Measurements from ENCODE around the gene NTRK1.

The NTRK1 gene

GRCh38 chr1:156839426-156840109 lies 21.1 kb upstream of the NTRK1 start:
- no peak for DNase-seq
- H3K27me3 ChIP-seq = peaks cover 0 to 92% of the 10 kb centered on the region in 2 donors
- H3K9me3 ChIP-seq = no peaks in the 10 kb centered on the region
- no peaks in the 10 kb centered on the region for H3K36me3 ChIP-seq
- no peak for TF ChIP-seq CTCF (IDR thresholded peaks at IDR 0.05)
- H3K4me3 ChIP-seq = no peak overlapping the region
- intact Hi-C loops (cut with DNase I; ENCODE audit: low total_unique reads) = loop anchor here (5.0 kb wide), 2 partner anchors 43 to 83 kb away; partner anchors contain the start of gene LRRC71
- H3K27ac ChIP-seq = no peak overlapping the region
- peaks cover 0 to under 1% (median 0%) of the 10 kb centered on the region in 4 donors for H3K4me1 ChIP-seq

GRCh38 chr1:156840186-156840897 lies 20.3 kb upstream of the NTRK1 start:
- Histone ChIP-seq H3K4me3 (no peak overlapping the region), H3K4me1 (peaks cover 0 to 8% (median 7%) of the 10 kb centered on the region in 4 donors), H3K36me3 (no peaks in the 10 kb centered on the region), H3K27me3 (peaks cover 0 to 92% of the 10 kb centered on the region in 2 donors), H3K27ac (no peak overlapping the region), H3K9me3 (no peaks in the 10 kb centered on the region)
- no peak for DNase-seq
- no peak for TF ChIP-seq CTCF (IDR thresholded peaks at IDR 0.05)
- intact Hi-C loops (cut with DNase I; ENCODE audit: low total_unique reads) = loop anchor here (5.0 kb wide), 2 partner anchors 42 to 82 kb away; partner anchors contain the start of gene LRRC71

GRCh38 chr1:156840898-156841279 lies 19.8 kb upstream of the NTRK1 start:
- peaks cover 0 to 96% of the 10 kb centered on the region in 2 donors for H3K27me3 ChIP-seq
- H3K4me3 ChIP-seq = no peak overlapping the region
- H3K36me3 ChIP-seq = no peaks in the 10 kb centered on the region
- no peak for DNase-seq
- H3K4me1 ChIP-seq = peaks cover 0 to 10% (median 9%) of the 10 kb centered on the region in 4 donors
- intact Hi-C loops (cut with DNase I; ENCODE audit: low total_unique reads) = loop anchor here (5.0 kb wide), 2 partner anchors 41 to 81 kb away; partner anchors contain the start of gene LRRC71
- TF ChIP-seq CTCF (IDR thresholded peaks at IDR 0.05) = no peak
- no peak overlapping the region for H3K27ac ChIP-seq
- H3K9me3 ChIP-seq = no peaks in the 10 kb centered on the region

GRCh38 chr1:156841295-156841855 lies 19.3 kb upstream of the NTRK1 start:
- no peak overlapping the region for H3K4me3 ChIP-seq
- peaks cover 0 to 97% of the 10 kb centered on the region in 2 donors for H3K27me3 ChIP-seq
- H3K36me3 ChIP-seq = no peaks in the 10 kb centered on the region
- no peak for TF ChIP-seq CTCF (IDR thresholded peaks at IDR 0.05)
- H3K4me1 ChIP-seq = peaks cover 0 to 10% (median 9%) of the 10 kb centered on the region in 4 donors
- intact Hi-C loops (cut with DNase I; ENCODE audit: low total_unique reads) = loop anchor here (5.0 kb wide), 2 partner anchors 41 to 81 kb away; partner anchors contain the start of gene LRRC71
- H3K27ac ChIP-seq = no peak overlapping the region
- H3K9me3 ChIP-seq = no peaks in the 10 kb centered on the region
- DNase-seq = no peak

- H3K27ac ChIP-seq = no peak overlapping the region
- intact Hi-C loops (cut with DNase I; ENCODE audit: low total_unique reads) = loop anchor here (5.0 kb wide), 2 partner anchors 40 to 80 kb away; partner anchors contain the start of gene LRRC71
- no peaks in the 10 kb centered on the region for H3K9me3 ChIP-seq
- no peak overlapping the region for H3K4me3 ChIP-seq
- TF ChIP-seq CTCF (IDR thresholded peaks at IDR 0.05) = no peak
- peaks cover 0 to 97% of the 10 kb centered on the region in 2 donors for H3K27me3 ChIP-seq
- DNase-seq = no peak
- no peaks in the 10 kb centered on the region for H3K36me3 ChIP-seq
- H3K4me1 ChIP-seq = peaks cover 0 to 10% (median 9%) of the 10 kb centered on the region in 4 donors
These were observed 17.9 kb upstream of the NTRK1 start for GRCh38 chr1:156842618-156843300.
